Cardiac muscle cell (in vitro differentiated cells and primary cell): Measurements from ENCODE around the gene ZC3H13. TPM values are rescaled to one million over a fixed set of nuclear protein-coding genes. Genes with fewer than 3 reads are reported as not detected.

Source experiments
- DNase-seq, 2 donors: peaks; one replicate each; pipeline versions ENCODE4 v3.0.0 to v3.0.0-alpha.2; 2010 to 2017; ENCODE audit warnings: low read depth in 1 of 2, low spot score in 1 of 2
- H3K27ac ChIP-seq: fragments of 200-600 bp; sonication (generic); 2 replicates; pipeline ENCODE4 v1.5.1; 2016
- H3K27me3 ChIP-seq: fragments of 200-600 bp; sonication (generic); 2 replicates; pipeline ENCODE4 v1.6.0; 2016; ENCODE audit warnings: control low read depth
- H3K36me3 ChIP-seq: fragments of 200-600 bp; sonication (generic); 2 replicates; pipeline ENCODE4 v1.5.1; 2016; ENCODE audit warnings: control low read depth
- H3K4me1 ChIP-seq: fragments of 200-600 bp; sonication (generic); 2 replicates; pipeline ENCODE4 v1.8.1; 2017; ENCODE audit warnings: low read depth, mild to moderate bottlenecking, mixed run types
- H3K4me3 ChIP-seq: fragments of 200-600 bp; sonication (generic); 2 replicates; pipeline ENCODE4 v1.5.1; 2016; ENCODE audit warnings: mild to moderate bottlenecking
- H3K9me3 ChIP-seq: fragments of 200-600 bp; sonication (generic); 2 replicates; pipeline ENCODE4 v1.5.1; 2017; ENCODE audit warnings: low read depth, mild to moderate bottlenecking, control low read depth
- CTCF ChIP-seq: IDR thresholded peaks from 2 replicates; pipeline ENCODE4 v1.5.1; 2012; ENCODE audit warnings: low read depth, mild to moderate bottlenecking, low read length
- polyA plus RNA-seq: library from polyadenylated mRNA; unstranded; fragments of >200 nt; fragmentation: Nextera tagmentation; extraction: Ambion mirVana; gene quantifications from 2 replicates; pipeline ENCODE4 v1.2.1, GENCODE V29; 2016
- total RNA-seq: library from RNA; depleted of rRNA; stranded (reverse); fragments of >200 nt; gene quantifications from 2 replicates; pipeline ENCODE4 v1.2.3, GENCODE V29; 2016

ZC3H13 gene
- total and polyA plus RNA-seq, 2 experiments from 2014 or later, result 20.0 to 55.2 TPM

GRCh38 chr13:45915686-45916439 lies 136.7 kb downstream of the ZC3H13 start:
- TF ChIP-seq CTCF, result no peak
- no peak overlapping the region for H3K27ac ChIP-seq
- no peaks in the 10 kb centered on the region for H3K36me3 ChIP-seq
- H3K9me3 ChIP-seq, result no peaks in the 10 kb centered on the region
- no peaks in the 10 kb centered on the region for H3K4me1 ChIP-seq
- no peaks in the 10 kb centered on the region for H3K27me3 ChIP-seq
- DNase-seq, result no peak
- no peak overlapping the region for H3K4me3 ChIP-seq

- Histone ChIP-seq H3K4me3 (no peak overlapping the region), H3K36me3 (no peaks in the 10 kb centered on the region), H3K4me1 (peaks cover 4% of the 10 kb centered on the region), H3K27me3 (no peaks in the 10 kb centered on the region), H3K27ac (no peak overlapping the region), H3K9me3 (no peaks in the 10 kb centered on the region)
- TF ChIP-seq CTCF, result no peak
- no peak for DNase-seq
These were observed 142.9 kb downstream of the ZC3H13 start for GRCh38 chr13:45909673-45910072.

GRCh38 chr13:45909089-45909488 lies 143.5 kb downstream of the ZC3H13 start:
- DNase-seq, result no peak
- TF ChIP-seq CTCF, result no peak
- H3K4me1 ChIP-seq, result peaks cover 4% of the 10 kb centered on the region
- H3K27me3 ChIP-seq, result no peaks in the 10 kb centered on the region
- no peak overlapping the region for H3K27ac ChIP-seq
- no peaks in the 10 kb centered on the region for H3K36me3 ChIP-seq
- H3K9me3 ChIP-seq, result no peaks in the 10 kb centered on the region
- H3K4me3 ChIP-seq, result no peak overlapping the region

- DNase-seq, result no peak
- no peak for TF ChIP-seq CTCF
- Histone ChIP-seq H3K4me3 (no peak overlapping the region), H3K4me1 (peaks cover 4% of the 10 kb centered on the region), H3K27me3 (no peaks in the 10 kb centered on the region), H3K27ac (no peak overlapping the region), H3K9me3 (no peaks in the 10 kb centered on the region), H3K36me3 (no peaks in the 10 kb centered on the region)
These were observed 145.0 kb downstream of the ZC3H13 start for GRCh38 chr13:45907503-45907902.

Other genes with a start within 250 kb of the ZC3H13 start
- gene SIAH3, start 201.0 kb downstream of the ZC3H13 start, total RNA-seq, result 2.2 and 3.9 TPM in 2 replicates
- gene SIAH3, start 201.0 kb downstream of the ZC3H13 start, polyA plus RNA-seq, result 1.3 and 2.5 TPM in 2 replicates
- gene CPB2, start 52.3 kb upstream of the ZC3H13 start, total RNA-seq, result not detected in 2 replicates
- gene CPB2, start 52.3 kb upstream of the ZC3H13 start, polyA plus RNA-seq, result not detected in 2 replicates
- gene LCP1, start 129.4 kb upstream of the ZC3H13 start, total RNA-seq, result 4.8 and 5.5 TPM in 2 replicates
- 2.0 and 8.5 TPM in 2 replicates for gene LCP1, start 129.4 kb upstream of the ZC3H13 start, polyA plus RNA-seq
- 0.81 and 2.1 TPM in 2 replicates for gene LRRC63, start 159.2 kb upstream of the ZC3H13 start, total RNA-seq
- 2.0 and 2.5 TPM in 2 replicates for gene LRRC63, start 159.2 kb upstream of the ZC3H13 start, polyA plus RNA-seq